ENCODE measurements around the gene ALG12. TPM values are rescaled to one million over a fixed set of nuclear protein-coding genes. Genes with fewer than 3 reads are reported as not detected.

ALG12 gene
- total and polyA plus RNA-seq, 2 of the 8 experiments (the other 6 are each of a cell fraction or from before 2014, with no cell fraction given) = 13.4 to 22.5 TPM

GRCh38 chr22:49948958-49949913, 31.0 kb upstream of the ALG12 start (continued):
- TF ChIP-seq RNF2 (IDR thresholded peaks at IDR 0.05; ENCODE audit: borderline replicate concordance, low read depth, low read length, missing control alignments, poor library complexity, severe bottlenecking) = no peak
- TF ChIP-seq SP2 (IDR thresholded peaks at IDR 0.05; ENCODE audit: low read length) = no peak
- no peak for TF ChIP-seq CBX5 (IDR thresholded peaks at IDR 0.05; ENCODE audit: low read depth, low read length)
- no peak for TF ChIP-seq RXRA (IDR thresholded peaks at IDR 0.05; ENCODE audit: insufficient read depth, low read depth, low read length)
- TF ChIP-seq MAFK (IDR thresholded peaks at IDR 0.05; ENCODE audit: low read depth, low read length) = no peak
- TF ChIP-seq USF2 (IDR thresholded peaks at IDR 0.05; ENCODE audit: low read length) = no peak
- TF ChIP-seq TEAD4 (IDR thresholded peaks at IDR 0.05; ENCODE audit: low read depth, low read length) = no peak

Data from H1 (cell line).